Stimulated activated CD8-positive, alpha-beta memory T cell treated with anti-CD3 and anti-CD28 coated beads, Interleukin-12 subunit alpha, Interleukin-12 subunit beta, amount 100 ng/mL, for 24 hours (primary cell): ENCODE data around the gene ACAT1.
"Not testable (repeated sequence)": the region's sequence is repeated elsewhere in the genome, so short reads cannot be mapped to it uniquely, and the experiment has no call there.

Experiments used
- DNase-seq: peaks from one replicate; pipeline ENCODE4 v3.0.0-alpha.2; 2020; ENCODE audit errors: extremely low read depth

Gene ACAT1

GRCh38 chr11:108147150-108147549 is 25.8 kb downstream of the ACAT1 start:
- no peak for DNase-seq

- DNase-seq, result no peak
Measured at GRCh38 chr11:108148556-108148955, 27.2 kb downstream of the ACAT1 start.

- DNase-seq, result no peak
Measured at GRCh38 chr11:108154591-108154990, 33.2 kb downstream of the ACAT1 start.

- no peak for DNase-seq
Measured at GRCh38 chr11:108160970-108161566, 39.7 kb downstream of the ACAT1 start.

GRCh38 chr11:108162878-108163277 is 41.5 kb downstream of the ACAT1 start:
- DNase-seq, result not testable (repeated sequence)

- DNase-seq, result no peak
Measured at GRCh38 chr11:108167624-108168023, 46.3 kb downstream of the ACAT1 start.

- no peak for DNase-seq
Measured at GRCh38 chr11:108170184-108170583, 48.8 kb downstream of the ACAT1 start.

GRCh38 chr11:108177570-108177969 is 56.2 kb downstream of the ACAT1 start:
- DNase-seq, result no peak

- no peak for DNase-seq
Measured at GRCh38 chr11:108193725-108194124, 72.4 kb downstream of the ACAT1 start.

GRCh38 chr11:108196901-108197300 is 75.5 kb downstream of the ACAT1 start:
- no peak for DNase-seq
